PC-9 (cell line): ENCODE data around the gene CST7. TPM values are rescaled to one million over a fixed set of nuclear protein-coding genes. Genes with fewer than 3 reads are reported as not detected.
"Not testable (repeated sequence)": the region's sequence is repeated elsewhere in the genome, so short reads cannot be mapped to it uniquely, and the experiment has no call there.

Source experiments
- BruUV-seq: library from RNA; stranded (reverse); fragments of 400-500 nt; replicated peaks from 2 replicates; lab custom pipeline; 2021; lab: Mats Ljungman, UMichigan
- CTCF ChIA-PET: fragments of 300-600 bp; sonication (Branson Sonifier 250); formaldehyde crosslinking; loops from one replicate; lab custom pipeline; 2022; ENCODE audit warnings: antibody characterized with exemption; lab: Charles Lee
- POLR2A ChIA-PET: fragments of 300-600 bp; sonication (Branson Sonifier 250); formaldehyde crosslinking; loops from one replicate; lab custom pipeline; 2022; ENCODE audit warnings: antibody characterized with exemption; ENCODE audit not compliant: unreplicated experiment; lab: Charles Lee
- DNase-seq, 2 experiments: peaks; one replicate each; pipeline versions ENCODE4 v3.0.0 to v3.0.0-alpha.2; 2015 to 2022; ENCODE audit warnings: mixed read lengths in 1 of 2
- H2AFZ ChIP-seq: fragments of 200-600 bp; sonication (generic); 2 replicates; pipeline ENCODE4 v1.8.1; 2017; ENCODE audit warnings: antibody characterized with exemption
- H3F3A ChIP-seq: fragments of 200-600 bp; sonication (generic); 2 replicates; pipeline ENCODE4 v1.8.1; 2017; ENCODE audit warnings: antibody characterized with exemption, mild to moderate bottlenecking, low read depth; ENCODE audit not compliant: insufficient read depth
- H3K27ac ChIP-seq: fragments of 200-600 bp; sonication (generic); 2 replicates; pipeline ENCODE4 v1.6.1; 2016; ENCODE audit warnings: mixed run types
- H3K27me3 ChIP-seq: fragments of 200-600 bp; sonication (generic); 2 replicates; pipeline ENCODE4 v1.6.1; 2016; ENCODE audit warnings: low read depth, mixed run types; ENCODE audit not compliant: insufficient read depth
- H3K36me3 ChIP-seq: fragments of 200-600 bp; sonication (generic); 2 replicates; pipeline ENCODE4 v1.6.1; 2016; ENCODE audit warnings: low read depth, mixed run types
- H3K4me1 ChIP-seq: fragments of 200-600 bp; sonication (generic); replicated peaks from 2 replicates; pipeline ENCODE4 v1.6.1; 2016; ENCODE audit warnings: mixed run types; ENCODE audit not compliant: insufficient read depth
- H3K4me2 ChIP-seq: fragments of 200-600 bp; sonication (generic); 2 replicates; pipeline ENCODE4 v1.6.1; 2017; ENCODE audit warnings: mixed run types
- H3K4me3 ChIP-seq: fragments of 200-600 bp; sonication (generic); 2 replicates; pipeline ENCODE4 v1.6.1; 2016; ENCODE audit warnings: mixed run types
- H3K79me2 ChIP-seq: fragments of 200-600 bp; sonication (generic); 2 replicates; pipeline ENCODE4 v1.6.1; 2017; ENCODE audit warnings: low read depth, mixed run types
- H3K9me2 ChIP-seq: fragments of 200-600 bp; sonication (generic); 2 replicates; pipeline ENCODE4 v1.8.1; 2017; ENCODE audit warnings: mild to moderate bottlenecking; ENCODE audit not compliant: insufficient read depth
- H3K9me3 ChIP-seq: fragments of 200-600 bp; sonication (generic); 2 replicates; pipeline ENCODE4 v1.8.1; 2016; ENCODE audit warnings: low read depth; ENCODE audit not compliant: insufficient read depth
- H4K20me1 ChIP-seq: fragments of 200-600 bp; sonication (generic); 2 replicates; pipeline ENCODE4 v1.8.1; 2017; ENCODE audit not compliant: insufficient read depth
- EZH2 ChIP-seq: fragments of 200-600 bp; sonication (generic); IDR thresholded peaks from 2 replicates; pipeline ENCODE4 v1.8.0; 2017; ENCODE audit warnings: antibody characterized with exemption, low read depth
- intact Hi-C: fragments of 100-400 bp; cut with micrococcal nuclease; formaldehyde crosslinking; loops from one replicate; pipeline ENCODE4 v1.10.0; 2022; ENCODE audit not compliant: unreplicated experiment
- total RNA-seq: library from RNA; stranded (reverse); gene quantifications from 2 replicates; pipeline ENCODE4 v1.2.3, GENCODE V29; 2021
- TF ChIP-seq, protein P1 (sequence below): fragments of 200-600 bp; sonication (generic); conservative IDR thresholded peaks from 2 replicates; pipeline ENCODE4 v1.6.1; 2017; ENCODE audit warnings: mixed run types, antibody characterized with exemption, mild to moderate bottlenecking, moderate library complexity

CST7 gene
- total RNA-seq, 1 experiment from 2014 or later = not detected

DNA sequence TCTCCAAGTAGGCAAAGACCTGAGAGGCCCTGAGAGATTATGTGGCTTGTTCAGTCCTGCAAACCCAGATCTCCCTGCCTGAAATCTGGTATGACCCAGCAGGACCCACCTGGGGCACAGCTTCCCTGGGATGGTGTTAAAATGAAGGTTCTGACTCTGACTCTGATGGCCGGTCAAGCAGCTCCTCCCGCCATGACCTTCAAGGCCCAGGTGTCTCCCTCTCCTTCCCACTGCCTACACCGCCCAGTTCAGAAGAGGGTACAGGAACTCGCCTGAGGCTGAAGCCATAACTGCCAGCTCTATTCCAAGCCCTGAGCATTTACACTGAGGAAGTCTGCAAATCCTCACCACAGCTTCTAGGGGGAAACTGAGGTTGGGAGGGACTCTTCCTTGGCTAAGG, 5.9 kb upstream of the CST7 start:
- Histone ChIP-seq H3K79me2 (no peaks in the 10 kb centered on the region), H4K20me1 (no peaks in the 10 kb centered on the region), H3F3A (no peaks in the 10 kb centered on the region), H3K27ac (no peak overlapping the region), H3K4me3 (no peak overlapping the region), H3K27me3 (no peaks in the 10 kb centered on the region), H3K9me3 (peaks cover 7% of the 10 kb centered on the region; the same call in 1 of the 2 replicates), H3K4me2 (no peak overlapping the region), H3K36me3 (no peaks in the 10 kb centered on the region), H3K9me2 (no peaks in the 10 kb centered on the region), H3K4me1 (no peaks in the 10 kb centered on the region), H2AFZ (no peak overlapping the region)
- TF ChIP-seq EZH2 = no peak
- TF ChIP-seq, protein P1, sequence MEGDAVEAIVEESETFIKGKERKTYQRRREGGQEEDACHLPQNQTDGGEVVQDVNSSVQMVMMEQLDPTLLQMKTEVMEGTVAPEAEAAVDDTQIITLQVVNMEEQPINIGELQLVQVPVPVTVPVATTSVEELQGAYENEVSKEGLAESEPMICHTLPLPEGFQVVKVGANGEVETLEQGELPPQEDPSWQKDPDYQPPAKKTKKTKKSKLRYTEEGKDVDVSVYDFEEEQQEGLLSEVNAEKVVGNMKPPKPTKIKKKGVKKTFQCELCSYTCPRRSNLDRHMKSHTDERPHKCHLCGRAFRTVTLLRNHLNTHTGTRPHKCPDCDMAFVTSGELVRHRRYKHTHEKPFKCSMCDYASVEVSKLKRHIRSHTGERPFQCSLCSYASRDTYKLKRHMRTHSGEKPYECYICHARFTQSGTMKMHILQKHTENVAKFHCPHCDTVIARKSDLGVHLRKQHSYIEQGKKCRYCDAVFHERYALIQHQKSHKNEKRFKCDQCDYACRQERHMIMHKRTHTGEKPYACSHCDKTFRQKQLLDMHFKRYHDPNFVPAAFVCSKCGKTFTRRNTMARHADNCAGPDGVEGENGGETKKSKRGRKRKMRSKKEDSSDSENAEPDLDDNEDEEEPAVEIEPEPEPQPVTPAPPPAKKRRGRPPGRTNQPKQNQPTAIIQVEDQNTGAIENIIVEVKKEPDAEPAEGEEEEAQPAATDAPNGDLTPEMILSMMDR = no peak
- no TSS peak for BruUV-seq
- intact Hi-C loops = no loop called here
- POLR2A ChIA-PET = no interaction called here
- no peak for DNase-seq
- CTCF ChIA-PET = no interaction called here

DNA sequence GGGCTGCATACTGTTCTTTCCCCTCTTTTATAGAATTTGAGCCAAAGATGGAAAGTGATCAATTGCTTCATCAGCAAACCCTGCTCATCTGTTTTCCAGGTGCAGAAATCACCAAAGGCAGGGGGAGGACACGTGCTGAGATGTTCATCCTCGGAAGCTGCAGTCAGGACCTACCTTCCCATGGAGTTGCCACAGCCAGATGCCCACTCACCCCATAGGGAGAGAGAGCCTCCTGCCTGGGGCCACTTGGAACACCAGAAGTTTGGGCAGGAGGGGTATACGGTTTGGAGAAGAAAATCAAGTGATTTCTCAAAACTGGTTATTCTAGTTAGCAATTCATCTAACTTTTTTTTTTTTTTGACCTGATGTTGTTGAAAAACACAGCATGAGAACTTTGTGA, 5.3 kb upstream of the CST7 start:
- Histone ChIP-seq H3K27me3 (no peaks in the 10 kb centered on the region), H4K20me1 (no peaks in the 10 kb centered on the region), H3K27ac (no peak overlapping the region), H3K4me2 (no peak overlapping the region), H3K4me1 (no peaks in the 10 kb centered on the region), H2AFZ (no peak overlapping the region), H3K9me2 (no peaks in the 10 kb centered on the region), H3K36me3 (no peaks in the 10 kb centered on the region), H3K79me2 (no peaks in the 10 kb centered on the region), H3K4me3 (no peak overlapping the region), H3F3A (no peaks in the 10 kb centered on the region), H3K9me3 (peaks cover 7% of the 10 kb centered on the region; the same call in 1 of the 2 replicates)
- TF ChIP-seq, protein P1 = no peak
- TF ChIP-seq EZH2 = no peak
- no peak for DNase-seq
- intact Hi-C loops = no loop called here
- ChIA-PET CTCF (no interaction called here), POLR2A (no interaction called here)
- BruUV-seq = no TSS peak

DNA sequence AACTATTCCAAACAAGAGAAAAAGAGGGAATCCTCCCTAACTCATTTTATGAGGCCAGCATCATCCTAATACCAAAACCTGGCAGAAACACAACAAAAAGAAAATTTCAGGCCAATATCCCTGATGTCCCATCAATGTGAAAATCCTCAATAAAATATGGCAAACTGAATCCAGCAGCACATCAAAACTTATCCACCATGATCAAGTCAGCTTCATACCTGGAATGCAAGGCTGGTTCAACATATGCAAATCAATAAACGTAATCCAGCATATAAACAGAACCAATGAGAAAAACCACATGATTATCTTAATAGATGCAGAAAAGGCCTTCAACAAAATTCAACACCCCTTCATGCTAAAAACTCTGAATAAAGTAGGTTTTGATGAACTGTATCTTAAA, 2.7 kb upstream of the CST7 start:
- H3K4me2 ChIP-seq, H4K20me1 ChIP-seq, POLR2A ChIA-PET, H3K79me2 ChIP-seq, H3K27me3 ChIP-seq, H3K27ac ChIP-seq, H3K9me2 ChIP-seq, BruUV-seq, intact Hi-C loops, H3K9me3 ChIP-seq, H3K4me3 ChIP-seq, H3K36me3 ChIP-seq, H3K4me1 ChIP-seq, H2AFZ ChIP-seq, CTCF ChIA-PET, H3F3A ChIP-seq, DNase-seq: not testable (repeated sequence)

DNA sequence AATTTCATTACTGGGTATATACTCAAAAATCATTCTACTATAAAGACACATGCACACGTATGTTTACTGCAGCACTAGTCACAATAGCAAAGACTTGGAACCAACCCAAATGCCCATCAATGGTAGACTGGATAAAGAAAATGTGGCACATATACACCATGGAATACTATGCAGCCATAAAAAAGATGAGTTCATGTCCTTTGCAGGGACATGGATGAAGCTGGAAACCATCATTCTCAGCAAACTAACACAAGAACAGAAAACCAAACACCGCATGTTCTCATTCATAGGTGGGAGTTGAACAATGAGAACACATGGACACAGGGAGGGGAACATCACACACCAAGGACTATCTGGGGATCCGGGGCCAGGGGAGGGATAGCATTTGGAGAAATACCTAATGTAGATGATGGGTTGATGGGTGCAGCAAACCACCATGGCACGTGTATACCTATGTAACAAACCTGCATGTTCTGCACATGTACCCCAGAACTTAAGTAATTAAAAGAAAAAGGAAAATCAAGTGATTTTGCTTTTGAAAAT, 602 bp upstream of the CST7 start:
- H3K27me3 ChIP-seq, POLR2A ChIA-PET, H3K4me1 ChIP-seq, H3F3A ChIP-seq, DNase-seq, H2AFZ ChIP-seq, H3K4me2 ChIP-seq, H3K36me3 ChIP-seq, BruUV-seq, H4K20me1 ChIP-seq, H3K4me3 ChIP-seq, H3K27ac ChIP-seq, H3K79me2 ChIP-seq, CTCF ChIA-PET, intact Hi-C loops, H3K9me3 ChIP-seq, H3K9me2 ChIP-seq: not testable (repeated sequence)
